Caco-2 (cell line): ENCODE data around the gene FAT1. TPM values are rescaled to one million over a fixed set of nuclear protein-coding genes. Genes with fewer than 3 reads are reported as not detected.

Experiments used
- BruUV-seq: library from RNA; stranded (reverse); fragments of 400-500 nt; replicated peaks from 2 replicates; lab custom pipeline; 2021; lab: Mats Ljungman, UMichigan
- CTCF ChIA-PET: fragments of 300-600 bp; sonication (Branson Sonifier 250); formaldehyde crosslinking; loops from one replicate; lab custom pipeline; 2022; ENCODE audit warnings: antibody characterized with exemption; lab: Charles Lee
- POLR2A ChIA-PET: fragments of 300-600 bp; sonication (Branson Sonifier 250); formaldehyde crosslinking; loops from one replicate; lab custom pipeline; 2022; ENCODE audit warnings: antibody characterized with exemption; lab: Charles Lee
- DNase-seq, 2 experiments: peaks; one replicate each; pipeline versions ENCODE4 v3.0.0 to v3.0.0-alpha.2; 2020 to 2022
- H3K27me3 ChIP-seq: replicated peaks from 2 replicates; pipeline ENCODE4 v1.6.0; 2011; ENCODE audit warnings: low read length; ENCODE audit not compliant: control insufficient read depth, insufficient read depth
- H3K36me3 ChIP-seq: 2 replicates; pipeline ENCODE4 v1.5.1; 2011; ENCODE audit warnings: low read length; ENCODE audit not compliant: control insufficient read depth, insufficient read depth
- H3K4me1 ChIP-seq: fragments of 250-450 bp; sonication (Bioruptor Pico); 2 replicates; pipeline ENCODE4 v1.5.1; 2020; ENCODE audit warnings: mild to moderate bottlenecking
- H3K4me3 ChIP-seq: 2 replicates; pipeline ENCODE4 v1.5.1; 2011; ENCODE audit warnings: low read depth, mild to moderate bottlenecking, control low read depth, low read length
- H3K9me3 ChIP-seq: fragments of 250-450 bp; sonication (Bioruptor Pico); 2 replicates; pipeline ENCODE4 v1.5.1; 2020; ENCODE audit warnings: mild to moderate bottlenecking, moderate library complexity
- H3K27ac Mint-ChIP-seq: one replicate; pipeline ENCODE4 v1.8.0; 2022; ENCODE audit warnings: mixed read lengths; ENCODE audit not compliant: unreplicated experiment
- H3K27me3 Mint-ChIP-seq: one replicate; pipeline ENCODE4 v1.8.0; 2022; ENCODE audit warnings: mixed read lengths; ENCODE audit not compliant: insufficient read depth, unreplicated experiment
- H3K36me3 Mint-ChIP-seq: one replicate; pipeline ENCODE4 v1.8.0; 2022; ENCODE audit warnings: mild to moderate bottlenecking, mixed read lengths; ENCODE audit not compliant: insufficient read depth, unreplicated experiment
- H3K4me1 Mint-ChIP-seq: one replicate; pipeline ENCODE4 v1.8.0; 2022; ENCODE audit warnings: low read depth, mixed read lengths; ENCODE audit not compliant: unreplicated experiment
- H3K4me3 Mint-ChIP-seq: one replicate; pipeline ENCODE4 v1.8.0; 2022; ENCODE audit warnings: mild to moderate bottlenecking, moderate library complexity, mixed read lengths; ENCODE audit not compliant: unreplicated experiment
- H3K9me3 Mint-ChIP-seq: one replicate; pipeline ENCODE4 v1.8.0; 2022; ENCODE audit warnings: mixed read lengths; ENCODE audit not compliant: unreplicated experiment
- CTCF ChIP-seq, 2 experiments: fragments of 200-600 bp in 1 of 2; IDR thresholded peaks; 1 replicate in 1 of 2; 2 replicates in 1 of 2; pipeline versions ENCODE4 v1.5.1 to v1.8.0; 2011 to 2022; ENCODE audit warnings: antibody characterized with exemption in 1 of 2, control low read depth in 1 of 2, inconsistent platforms in 1 of 2, low read depth in 1 of 2, low read length in 1 of 2, mild to moderate bottlenecking in 1 of 2, moderate library complexity in 1 of 2; ENCODE audit not compliant: insufficient read depth in 1 of 2, severe bottlenecking in 1 of 2, unreplicated experiment in 1 of 2
- intact Hi-C: fragments of 100-400 bp; cut with micrococcal nuclease; formaldehyde crosslinking; loops from one replicate; pipeline ENCODE4 v1.10.0; 2022; ENCODE audit not compliant: unreplicated experiment
- total RNA-seq: library from RNA; stranded (reverse); gene quantifications from 2 replicates; pipeline ENCODE4 v1.2.3, GENCODE V29; 2022

Gene FAT1
- total RNA-seq, 1 experiment from 2014 or later = 135 TPM

GRCh38 chr4:186647821-186648220 is 75.8 kb downstream of the FAT1 start:
- H3K4me1 Mint-ChIP-seq = peaks cover 48% of the 10 kb centered on the region
- intact Hi-C loops = no loop called here
- peaks cover 60% of the 10 kb centered on the region for H3K36me3 Mint-ChIP-seq
- POLR2A ChIA-PET = no interaction called here
- no peaks in the 10 kb centered on the region for H3K27me3 Mint-ChIP-seq
- H3K36me3 ChIP-seq = no peaks in the 10 kb centered on the region
- CTCF ChIA-PET = no interaction called here
- no peak for TF ChIP-seq CTCF (IDR thresholded peaks at IDR 0.05; ENCODE audit: insufficient read depth in 1 of 2, low read depth in 1 of 2, low read length in 1 of 2, severe bottlenecking in 1 of 2, unreplicated experiment in 1 of 2)
- no TSS peak for BruUV-seq
- H3K4me1 ChIP-seq = peaks cover 36% of the 10 kb centered on the region
- no peaks in the 10 kb centered on the region for H3K27me3 ChIP-seq
- no peak overlapping the region for H3K4me3 ChIP-seq
- no peaks in the 10 kb centered on the region for H3K9me3 ChIP-seq
- no peak overlapping the region for H3K4me3 Mint-ChIP-seq
- H3K27ac Mint-ChIP-seq = peak overlapping the region; percentile 33
- no peak for DNase-seq
- H3K9me3 Mint-ChIP-seq = no peaks in the 10 kb centered on the region

- Histone ChIP-seq H3K36me3 (no peaks in the 10 kb centered on the region), H3K4me3 (no peak overlapping the region), H3K4me1 (peaks cover 32% of the 10 kb centered on the region), H3K9me3 (no peaks in the 10 kb centered on the region), H3K27me3 (no peaks in the 10 kb centered on the region)
- peak in 1 of 2 experiments; percentile 45 for DNase-seq
- H3K4me3 Mint-ChIP-seq = peak overlapping the region; percentile 61
- H3K36me3 Mint-ChIP-seq = peaks cover 66% of the 10 kb centered on the region
- BruUV-seq = no TSS peak
- H3K27ac Mint-ChIP-seq = peak overlapping the region; percentile 84
- no peaks in the 10 kb centered on the region for H3K27me3 Mint-ChIP-seq
- ChIA-PET POLR2A (no interaction called here), CTCF (no interaction called here)
- no peak for TF ChIP-seq CTCF (IDR thresholded peaks at IDR 0.05; ENCODE audit: insufficient read depth in 1 of 2, low read depth in 1 of 2, low read length in 1 of 2, severe bottlenecking in 1 of 2, unreplicated experiment in 1 of 2)
- intact Hi-C loops = loop anchor here (1.0 kb wide), 1 partner anchor 41 kb away; no protein-coding TSS in a partner anchor
- H3K4me1 Mint-ChIP-seq = peaks cover 49% of the 10 kb centered on the region
- H3K9me3 Mint-ChIP-seq = no peaks in the 10 kb centered on the region
These were observed 78.9 kb downstream of the FAT1 start for GRCh38 chr4:186644737-186645261.

- POLR2A ChIA-PET = no interaction called here
- Histone ChIP-seq H3K9me3 (no peaks in the 10 kb centered on the region), H3K4me1 (peaks cover 27% of the 10 kb centered on the region), H3K27me3 (no peaks in the 10 kb centered on the region), H3K36me3 (no peaks in the 10 kb centered on the region), H3K4me3 (no peak overlapping the region)
- no peak for TF ChIP-seq CTCF (IDR thresholded peaks at IDR 0.05; ENCODE audit: insufficient read depth in 1 of 2, low read depth in 1 of 2, low read length in 1 of 2, severe bottlenecking in 1 of 2, unreplicated experiment in 1 of 2)
- Mint-ChIP-seq H3K4me3 (peak overlapping the region; percentile 61), H3K27ac (peak overlapping the region; percentile 84), H3K27me3 (no peaks in the 10 kb centered on the region), H3K9me3 (no peaks in the 10 kb centered on the region), H3K4me1 (peaks cover 46% of the 10 kb centered on the region), H3K36me3 (peaks cover 63% of the 10 kb centered on the region)
- no peak for DNase-seq
- CTCF ChIA-PET = no interaction called here
- BruUV-seq = no TSS peak
- intact Hi-C loops = loop anchor here (1.0 kb wide), 1 partner anchor 41 kb away; no protein-coding TSS in a partner anchor
These were observed 79.4 kb downstream of the FAT1 start for GRCh38 chr4:186644311-186644638.
